Ecto neural progenitor cell (in vitro differentiated cells): Measurements from ENCODE around the gene GGT5.
"Not testable (repeated sequence)": the region's sequence is repeated elsewhere in the genome, so short reads cannot be mapped to it uniquely, and the experiment has no call there.

ENCODE experiments used
- DNase-seq: peaks from one replicate; pipeline ENCODE4 v3.0.0-alpha.2; 2018; ENCODE audit warnings: low spot score

Gene GGT5, protein sequence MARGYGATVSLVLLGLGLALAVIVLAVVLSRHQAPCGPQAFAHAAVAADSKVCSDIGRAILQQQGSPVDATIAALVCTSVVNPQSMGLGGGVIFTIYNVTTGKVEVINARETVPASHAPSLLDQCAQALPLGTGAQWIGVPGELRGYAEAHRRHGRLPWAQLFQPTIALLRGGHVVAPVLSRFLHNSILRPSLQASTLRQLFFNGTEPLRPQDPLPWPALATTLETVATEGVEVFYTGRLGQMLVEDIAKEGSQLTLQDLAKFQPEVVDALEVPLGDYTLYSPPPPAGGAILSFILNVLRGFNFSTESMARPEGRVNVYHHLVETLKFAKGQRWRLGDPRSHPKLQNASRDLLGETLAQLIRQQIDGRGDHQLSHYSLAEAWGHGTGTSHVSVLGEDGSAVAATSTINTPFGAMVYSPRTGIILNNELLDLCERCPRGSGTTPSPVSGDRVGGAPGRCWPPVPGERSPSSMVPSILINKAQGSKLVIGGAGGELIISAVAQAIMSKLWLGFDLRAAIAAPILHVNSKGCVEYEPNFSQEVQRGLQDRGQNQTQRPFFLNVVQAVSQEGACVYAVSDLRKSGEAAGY

DNA sequence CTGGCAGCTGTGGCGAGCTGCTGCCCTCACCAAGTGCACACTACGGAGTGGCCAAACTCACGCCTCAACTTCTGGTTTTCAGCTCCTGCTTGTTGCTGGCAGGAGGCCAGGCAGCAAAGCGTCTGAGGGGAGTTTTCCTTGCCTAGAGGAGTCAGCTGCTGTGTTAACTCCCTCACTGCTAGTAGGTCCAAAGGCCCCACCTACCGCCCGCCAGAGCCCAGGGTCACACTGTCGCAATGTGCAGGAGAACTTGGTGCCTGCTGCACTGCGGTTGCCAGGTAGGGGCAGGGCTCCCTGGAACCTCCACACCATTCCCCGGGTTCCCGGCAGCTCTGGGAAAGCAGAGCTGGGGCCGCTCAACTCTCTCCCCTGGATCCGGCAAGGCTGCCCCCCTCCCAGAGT is at the start of gene GGT5:
GGT5 (minus strand) TSS at position 53 of the 402 bp plus-strand sequence. CDS start 357 bp downstream, outside the sequence.
- not testable (repeated sequence) for DNase-seq

DNA sequence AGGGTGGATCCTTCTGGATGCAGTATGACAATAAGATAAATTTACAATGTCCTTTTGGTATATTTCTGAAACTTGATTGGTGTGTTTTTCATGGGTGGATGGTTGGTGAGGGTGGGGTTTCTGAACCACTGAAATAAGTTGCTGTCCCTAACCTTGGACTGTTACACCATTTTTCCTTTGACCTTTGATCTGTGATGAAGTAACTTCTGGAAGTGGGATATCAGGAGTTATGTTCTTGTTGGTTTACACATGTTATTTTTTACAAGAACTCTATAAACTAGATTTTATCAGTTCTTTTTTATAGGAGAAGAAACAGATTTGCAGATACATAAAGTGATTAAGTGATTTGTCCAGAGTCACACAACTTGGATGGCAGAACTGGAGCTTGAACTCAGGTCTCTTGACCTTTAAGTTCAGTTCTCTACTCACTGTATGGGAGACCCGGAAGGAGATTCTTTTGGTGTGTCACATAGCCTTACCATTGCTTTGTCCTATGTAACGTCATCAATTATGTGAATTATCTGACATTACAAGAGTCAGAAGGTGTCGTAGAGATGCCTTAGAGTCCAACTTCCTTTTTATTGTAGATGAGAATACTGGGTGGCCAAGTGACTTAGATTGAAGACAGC is 47.4 kb upstream of the GGT5 start:
- DNase-seq = not testable (repeated sequence)

DNA sequence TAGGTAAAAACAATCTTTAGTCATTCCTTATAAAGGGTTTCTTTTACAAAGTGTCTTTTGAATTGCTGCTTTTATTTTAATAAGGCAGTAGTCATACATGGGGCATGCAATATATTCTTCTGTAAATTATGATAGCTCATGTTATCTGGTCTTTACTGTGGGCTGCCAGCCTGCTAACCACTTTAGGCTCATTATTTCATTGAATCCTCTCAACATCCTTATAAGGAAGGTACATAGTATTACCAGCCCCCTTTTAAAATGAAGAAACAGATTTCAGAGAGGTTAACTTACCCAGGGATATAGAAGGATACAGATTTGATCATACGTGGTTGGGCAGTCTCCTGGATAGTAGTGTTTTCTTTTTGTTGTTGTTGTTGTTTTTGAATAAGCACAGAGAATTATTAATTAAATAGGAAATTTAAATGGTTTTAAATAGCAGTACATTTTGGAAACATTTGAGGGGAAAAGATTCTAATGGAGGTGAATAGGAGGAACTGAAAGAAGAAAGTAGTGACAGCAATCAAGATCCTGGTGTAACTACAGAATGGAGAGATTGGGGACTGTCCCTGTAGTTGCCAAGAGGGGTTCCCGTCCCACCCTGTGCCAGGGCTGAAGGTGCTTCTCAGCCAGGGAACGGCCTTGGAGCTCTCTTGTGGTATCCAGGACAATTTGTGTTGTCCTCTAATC is 46.8 kb upstream of the GGT5 start:
- no peak for DNase-seq

DNA sequence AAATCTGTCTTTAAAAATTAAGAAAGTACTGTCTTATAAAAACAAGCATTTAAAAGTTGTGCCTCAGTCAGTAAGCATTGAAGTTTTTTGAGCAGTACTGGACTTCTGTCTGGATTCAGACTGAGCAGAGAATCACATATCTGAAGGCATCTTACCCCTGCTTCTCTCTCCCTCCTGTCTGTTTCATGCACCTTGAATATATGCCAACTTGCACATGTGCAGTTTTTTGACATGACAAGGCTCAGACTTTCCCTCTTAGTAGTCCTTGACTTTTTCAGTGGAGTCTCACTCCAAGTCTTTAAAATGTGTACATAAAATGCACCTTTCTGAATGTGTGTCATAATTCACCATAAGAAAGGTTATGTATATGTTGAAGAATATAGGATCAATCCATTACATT is 45.6 kb upstream of the GGT5 start:
- DNase-seq = no peak

DNA sequence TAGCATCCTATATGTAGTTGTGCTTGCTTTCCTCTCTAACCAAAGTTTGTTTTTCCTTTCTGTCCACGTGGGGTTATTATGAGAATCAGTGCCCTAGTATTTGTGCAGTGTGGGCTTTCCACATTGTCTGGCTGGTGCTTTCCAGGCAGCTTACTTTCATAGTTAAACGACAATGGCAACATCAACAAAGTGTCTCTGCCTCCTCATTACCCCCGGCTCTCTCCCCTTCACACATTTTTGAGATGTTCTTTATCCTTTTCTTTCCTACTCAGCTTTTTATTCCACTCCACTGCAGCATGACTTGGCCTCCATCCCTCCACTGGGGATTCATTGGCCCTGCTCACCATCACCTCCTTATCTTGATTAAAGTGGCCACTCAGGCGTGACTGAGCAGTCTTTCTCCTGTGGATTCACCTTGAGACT is 44.9 kb upstream of the GGT5 start:
- no peak for DNase-seq

DNA sequence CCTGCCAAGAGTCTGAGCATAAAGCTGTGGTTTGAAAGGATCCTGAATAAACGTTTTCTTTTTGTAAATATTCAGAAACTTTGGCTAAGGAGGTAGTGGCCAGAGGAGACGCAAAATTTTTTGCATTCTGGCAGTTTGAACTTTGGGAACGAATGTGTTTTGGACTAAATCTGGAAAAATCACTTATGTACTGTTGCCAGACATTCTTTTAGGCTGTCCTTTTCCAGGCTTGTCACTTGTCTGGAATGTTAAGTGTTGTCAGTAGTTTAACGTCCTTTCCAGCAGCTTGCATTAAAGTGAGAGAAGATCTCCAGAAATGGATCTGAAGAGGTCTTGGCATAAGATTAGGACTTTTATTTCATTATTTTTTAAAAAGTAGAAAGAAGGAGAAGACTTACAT is 44.2 kb upstream of the GGT5 start:
- DNase-seq = no peak

DNA sequence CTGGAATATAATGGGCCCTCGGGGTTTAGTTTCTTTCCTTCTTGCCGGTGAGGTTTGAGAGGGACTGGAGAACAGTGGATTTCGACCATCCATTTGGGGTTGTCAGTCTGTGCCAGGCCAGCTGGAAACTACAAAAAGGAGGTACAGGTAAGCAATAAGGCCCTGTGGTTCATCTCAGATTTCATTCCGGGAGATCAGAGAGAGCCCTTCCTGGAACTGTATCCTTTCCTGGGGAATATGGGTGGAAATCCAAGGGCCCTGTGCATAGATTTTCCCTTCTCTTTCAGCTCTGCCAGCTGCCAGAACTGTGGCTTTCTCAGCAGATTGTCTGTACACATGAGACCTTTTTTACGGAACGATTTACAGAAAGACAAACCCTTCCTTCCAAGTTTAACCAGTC is 42.9 kb upstream of the GGT5 start:
- DNase-seq = not testable (repeated sequence)

DNA sequence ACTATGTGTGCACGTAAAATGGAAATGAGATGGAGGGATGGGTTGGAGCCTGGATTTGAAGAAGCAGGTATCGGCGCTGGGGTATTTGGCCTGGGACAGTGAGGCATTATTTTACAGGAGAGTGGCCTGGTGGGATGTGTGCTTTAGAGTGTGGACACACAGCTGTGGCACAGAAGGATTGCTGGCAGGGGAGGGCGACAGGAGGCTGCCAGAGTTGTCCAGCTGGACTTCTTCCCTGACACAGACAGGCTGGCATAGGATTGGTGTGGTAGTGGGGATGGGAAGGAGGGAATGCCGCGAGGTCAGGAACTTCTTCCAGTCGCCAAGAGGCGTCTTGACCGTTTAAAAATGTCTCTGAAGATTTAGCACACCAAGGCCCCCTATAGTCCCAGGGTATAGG is 42.3 kb upstream of the GGT5 start:
- DNase-seq = not testable (repeated sequence)

DNA sequence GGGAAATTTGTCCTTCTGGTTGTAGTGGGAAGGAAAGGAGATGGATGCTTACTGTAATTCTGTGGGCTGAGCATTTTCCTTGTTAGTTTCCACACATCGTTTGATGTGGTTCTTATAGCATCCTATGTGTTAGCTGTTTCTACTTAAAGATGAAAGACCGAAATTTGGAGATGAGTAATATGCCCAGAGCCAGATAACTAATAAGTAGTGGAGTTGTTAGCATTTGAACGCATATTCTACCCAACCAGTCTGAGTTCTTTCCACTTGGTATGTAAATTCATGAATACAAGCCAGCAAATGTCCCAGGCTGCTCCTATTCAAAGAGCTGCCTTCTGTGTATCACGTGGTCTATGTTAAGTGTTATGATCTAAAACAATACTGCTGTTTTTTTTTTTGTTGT is 40.4 kb upstream of the GGT5 start:
- no peak for DNase-seq

DNA sequence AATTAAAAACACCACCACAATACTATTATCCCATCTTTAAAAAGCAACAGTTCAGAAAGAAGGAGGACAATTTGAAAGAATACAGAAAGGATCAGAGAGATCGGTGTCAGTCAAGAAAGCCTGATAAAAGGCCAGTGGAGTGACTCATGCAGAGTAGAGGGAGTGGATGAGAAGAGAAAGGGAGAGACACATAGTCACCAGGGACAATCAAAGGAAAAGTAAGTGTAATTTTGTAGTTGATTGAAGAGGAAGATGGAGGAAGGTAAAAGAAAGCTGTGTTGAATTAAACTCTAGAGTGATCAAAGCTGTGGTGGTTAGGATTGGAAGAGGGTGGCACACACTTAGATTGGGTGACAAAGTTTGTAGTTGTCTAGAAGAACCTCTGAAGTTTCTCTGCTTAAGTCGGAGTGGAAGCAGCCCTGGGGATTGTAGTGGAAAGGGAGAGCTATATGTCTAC is 39.9 kb upstream of the GGT5 start:
- DNase-seq = no peak

DNA sequence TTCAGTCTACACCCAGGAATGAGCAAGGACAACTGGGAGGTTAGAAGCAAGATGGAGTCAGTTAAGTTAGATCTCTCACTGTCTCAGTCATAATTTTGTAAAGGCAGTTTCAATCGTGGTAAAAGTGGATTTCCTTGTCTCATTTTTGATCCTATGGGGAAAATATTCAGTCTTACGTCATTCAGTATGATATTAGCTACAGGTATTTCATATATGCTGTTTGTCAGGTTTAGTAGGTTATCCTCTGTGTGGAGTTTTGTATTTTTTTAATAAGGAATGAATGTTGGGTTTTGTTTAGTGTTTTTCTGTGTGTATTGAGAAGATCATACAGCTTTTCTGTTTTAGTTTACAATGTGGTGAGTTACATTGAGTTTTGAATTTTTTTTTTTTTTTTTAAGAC is 37.5 kb upstream of the GGT5 start:
- DNase-seq = no peak

DNA sequence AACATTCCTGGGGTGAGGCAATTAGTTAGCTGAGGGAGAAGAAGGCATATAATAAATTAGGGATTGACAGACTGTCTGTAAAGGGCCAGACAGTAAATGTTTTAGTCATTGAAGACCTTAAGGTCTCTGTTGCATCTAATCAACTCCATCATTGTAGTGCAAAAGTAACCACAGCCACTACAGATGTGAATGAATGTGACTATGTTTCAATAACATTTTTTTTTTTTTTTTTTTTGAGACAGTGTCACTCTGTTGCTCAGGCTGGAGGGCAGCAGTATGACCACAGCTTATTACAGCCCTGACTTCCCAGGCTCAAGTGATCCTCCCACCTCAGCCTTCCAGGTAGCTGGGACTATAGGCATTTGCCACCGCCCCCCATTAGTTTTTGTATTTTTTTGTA is 35.5 kb upstream of the GGT5 start:
- DNase-seq = not testable (repeated sequence)

DNA sequence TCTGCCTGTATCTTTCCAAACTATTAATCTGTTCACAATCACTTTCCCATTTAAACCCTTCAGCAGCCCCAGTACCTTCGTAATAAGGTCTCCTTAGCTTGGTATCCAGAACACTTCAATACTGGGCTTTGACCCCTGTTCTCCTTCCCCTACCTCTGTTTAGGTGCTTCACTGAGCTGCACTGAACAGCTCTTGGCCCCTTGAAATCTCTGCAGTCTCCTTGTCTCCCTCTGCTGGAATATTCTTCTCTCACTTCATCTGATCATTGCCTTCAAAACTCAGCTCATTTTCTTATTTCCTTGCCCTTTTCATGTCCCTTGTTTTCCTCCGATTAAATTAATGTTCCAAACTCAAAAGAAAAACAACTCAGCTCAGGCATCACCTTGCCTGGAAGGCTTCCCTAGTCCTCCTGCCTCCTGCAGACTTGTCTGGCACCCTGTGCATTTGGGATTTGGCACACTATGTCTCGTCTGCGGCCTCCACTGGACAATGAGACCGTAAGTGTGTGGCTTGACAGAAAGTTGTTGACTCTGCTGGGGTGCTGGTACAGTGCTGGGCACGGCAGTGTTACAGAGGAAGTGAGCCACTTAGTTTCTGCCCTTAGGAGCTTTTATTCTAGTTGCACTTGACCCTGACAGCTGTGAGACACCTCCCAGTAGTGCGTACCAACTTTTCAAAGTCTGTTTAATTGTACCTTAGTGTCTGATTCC is 30.0 kb upstream of the GGT5 start:
- not testable (repeated sequence) for DNase-seq

DNA sequence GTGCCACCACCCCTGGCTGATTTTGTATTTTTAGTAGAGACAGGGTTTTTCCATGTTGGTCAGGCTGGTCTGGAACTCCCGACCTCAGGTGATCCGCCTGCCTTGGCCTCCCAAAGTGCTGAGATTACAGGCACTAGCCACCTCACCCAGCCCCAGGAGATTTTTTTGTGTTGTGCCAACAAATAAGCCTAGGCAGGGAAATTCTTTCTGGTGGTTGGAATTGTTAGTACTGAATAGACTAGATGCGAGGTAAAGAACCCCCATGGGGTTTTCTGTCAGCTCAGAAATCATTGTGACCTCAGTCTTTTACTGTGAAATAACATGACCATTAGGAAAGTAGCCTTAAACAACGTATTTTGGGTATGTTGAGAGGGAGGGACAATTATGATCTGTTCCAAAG is 29.0 kb upstream of the GGT5 start:
- not testable (repeated sequence) for DNase-seq

DNA sequence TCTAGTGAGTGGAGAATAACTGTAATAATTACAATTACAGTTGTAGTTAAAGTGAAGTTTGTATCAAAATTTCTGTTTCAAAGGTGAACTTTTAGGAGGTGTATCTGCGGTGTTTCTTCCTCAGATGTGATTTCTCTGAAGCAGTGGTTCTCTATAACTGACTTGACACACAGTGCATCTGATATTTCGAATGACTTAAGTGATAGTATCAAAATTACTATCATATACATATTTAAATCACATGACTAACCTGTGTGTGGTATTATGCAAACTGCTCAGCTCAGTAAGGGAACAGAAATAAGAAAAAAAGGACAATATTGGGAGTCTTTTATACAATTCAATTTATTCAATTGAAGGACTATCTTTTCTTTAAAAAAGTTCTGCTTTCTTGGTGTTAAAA is 28.1 kb upstream of the GGT5 start:
- DNase-seq = not testable (repeated sequence)

DNA sequence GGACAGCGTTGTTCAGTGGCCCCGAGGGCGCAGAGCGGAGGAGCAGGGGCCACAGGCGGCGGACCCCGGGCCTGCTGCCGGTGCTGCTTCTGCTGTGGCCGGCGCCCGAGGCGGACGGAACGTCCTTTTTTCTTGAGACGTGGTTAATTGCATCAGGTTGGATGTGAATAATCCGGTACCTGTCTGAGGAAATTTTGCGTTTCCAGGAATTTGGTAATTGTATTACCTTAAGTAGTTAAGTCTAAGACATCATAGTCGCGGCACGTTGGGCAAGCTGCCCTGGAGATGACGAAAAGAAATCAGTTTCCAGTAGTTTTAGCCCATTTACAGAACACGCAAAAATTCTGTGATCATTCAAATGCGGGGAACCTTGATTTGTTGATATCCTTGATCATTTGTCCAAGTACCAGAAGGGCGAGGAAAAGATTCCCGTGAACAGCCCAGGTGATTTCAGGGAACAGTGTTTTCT is 26.5 kb upstream of the GGT5 start:
- no peak for DNase-seq

DNA sequence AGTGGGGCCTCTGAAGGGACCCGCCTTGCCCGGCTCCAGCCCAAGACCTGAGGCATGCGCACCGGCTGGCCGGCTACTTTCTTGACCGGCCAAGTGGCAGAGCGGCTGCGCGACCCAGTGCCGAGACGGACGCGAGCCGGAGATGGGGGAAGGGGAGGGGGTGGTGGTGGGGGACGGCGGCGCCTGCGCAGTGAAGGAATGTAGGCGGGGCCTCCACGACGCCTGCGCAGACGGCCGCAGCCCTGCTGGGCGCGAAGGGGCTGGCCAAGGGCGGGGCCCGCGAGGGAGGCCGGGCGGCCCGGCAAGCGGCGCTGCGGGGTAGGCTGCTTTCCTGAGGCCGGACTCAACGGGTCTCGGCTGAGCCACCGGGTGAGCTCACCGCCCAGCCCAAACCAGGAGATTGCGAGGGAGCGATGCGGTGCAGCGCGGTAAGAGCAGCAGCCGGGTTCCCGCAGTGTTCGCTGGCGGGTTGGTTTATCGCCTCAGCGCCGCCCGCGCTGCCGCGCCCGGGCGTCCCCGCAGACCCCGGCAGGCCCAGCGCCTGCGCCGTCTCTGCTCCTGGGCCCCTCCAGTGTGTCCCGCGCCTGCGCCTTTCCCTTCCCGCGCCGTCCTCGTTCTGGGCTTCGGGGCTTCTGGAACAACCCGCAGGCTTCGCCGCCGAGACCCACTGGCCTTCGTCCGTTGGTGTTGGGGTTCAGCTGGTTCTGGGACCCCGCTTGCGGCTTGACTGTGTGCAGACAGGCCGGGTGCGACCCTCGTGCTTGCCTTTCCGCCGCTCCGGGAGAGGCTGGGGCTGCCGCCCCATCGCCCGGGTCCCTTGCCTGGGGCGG is 25.9 kb upstream of the GGT5 start, which contains the start of gene SPECC1L:
SPECC1L (plus strand) TSS at position 276 of the 830 bp plus-strand sequence. CDS start 31,401 bp downstream, outside the sequence.
- DNase-seq = peak; percentile 98

DNA sequence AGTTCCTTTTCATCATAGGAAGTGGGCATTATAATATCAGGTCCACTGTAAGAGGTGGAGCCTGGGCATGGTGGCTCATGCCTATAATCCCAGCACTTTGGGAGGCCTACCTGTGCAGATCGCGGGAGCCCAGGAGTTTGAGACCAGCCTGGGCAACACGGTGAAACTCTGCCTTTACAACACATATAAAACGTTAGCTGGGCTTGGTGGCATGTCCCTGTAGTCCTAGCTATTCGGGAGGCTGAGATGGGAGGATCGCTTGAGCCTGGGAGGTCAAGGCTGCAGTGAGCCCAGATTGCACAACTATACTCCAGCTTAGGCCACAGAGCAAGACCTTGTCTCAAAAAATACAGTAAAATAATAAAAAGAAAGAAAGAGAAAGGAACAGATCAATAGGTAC is 21.6 kb upstream of the GGT5 start:
- not testable (repeated sequence) for DNase-seq

DNA sequence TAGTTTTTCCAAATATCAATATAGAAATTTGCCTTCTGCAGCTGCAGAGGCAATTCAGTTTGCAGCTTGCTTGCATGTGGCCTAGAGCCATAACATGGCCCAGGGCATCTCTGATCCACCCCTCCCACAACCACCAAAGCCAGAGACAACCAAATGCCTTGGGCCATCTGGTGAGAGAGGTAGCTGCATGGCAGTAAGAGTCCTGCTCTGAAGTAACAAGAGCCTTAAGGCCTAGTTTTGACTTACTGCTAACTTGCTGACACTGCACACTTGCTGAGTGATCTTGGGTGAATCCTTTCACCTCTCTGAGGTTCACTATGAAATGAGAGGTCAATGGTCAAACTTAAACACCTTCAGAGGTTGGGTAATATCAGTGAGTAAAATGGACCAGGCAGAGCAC is 20.9 kb upstream of the GGT5 start:
- no peak for DNase-seq

DNA sequence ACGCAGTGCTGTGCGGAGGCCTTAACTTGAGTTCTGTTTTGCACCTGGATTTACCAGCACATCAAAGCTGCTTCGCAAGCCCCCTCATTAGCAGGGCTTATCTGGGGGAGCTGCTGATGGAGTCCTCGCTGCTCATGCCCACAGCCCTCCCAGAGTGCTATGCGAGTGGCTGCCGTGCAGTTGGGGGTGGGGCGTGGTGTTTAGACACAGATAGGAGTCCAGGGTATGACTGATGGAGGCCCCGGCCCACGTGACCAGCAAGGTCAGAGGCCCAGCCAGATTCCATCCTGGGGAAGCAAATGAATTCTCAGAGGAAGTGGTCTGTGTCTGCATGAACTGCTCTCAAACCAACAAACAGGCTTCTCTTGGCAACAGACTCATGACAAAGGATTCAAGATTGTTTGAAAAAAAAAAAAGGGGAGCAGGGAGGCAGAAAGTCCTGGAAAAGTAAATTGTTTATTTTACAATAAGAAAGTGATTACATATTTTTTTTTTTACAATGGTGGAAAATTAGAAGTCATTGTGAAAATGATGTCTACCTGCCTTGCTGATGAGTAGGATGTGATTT is 19.5 kb upstream of the GGT5 start:
- not testable (repeated sequence) for DNase-seq
